Mucosa of descending colon (tissue), 3 donors: ENCODE results near the gene ADGRG1. TPM values are rescaled to one million over a fixed set of nuclear protein-coding genes. Genes with fewer than 3 reads are reported as not detected.

Source experiments
- ATAC-seq: fragments of 200-7000 bp; cut with Tn5 transposase; one replicate; pipeline ENCODE4 v1.9.1; 2020; ENCODE audit warnings: mild to moderate bottlenecking, moderate library complexity
- DNase-seq, 3 donors: peaks; one replicate each; pipeline ENCODE4 v3.0.0-alpha.2; 2020
- H3K36me3 ChIP-seq: fragments of 200-600 bp; one replicate; pipeline ENCODE4 v1.8.0; 2021; ENCODE audit warnings: low read depth, mild to moderate bottlenecking
- H3K4me1 ChIP-seq: fragments of 200-600 bp; one replicate; pipeline ENCODE4 v1.8.0; 2021; ENCODE audit warnings: low read depth, mild to moderate bottlenecking
- H3K4me3 ChIP-seq: fragments of 200-600 bp; one replicate; pipeline ENCODE4 v1.8.0; 2021; ENCODE audit warnings: mild to moderate bottlenecking
- H3K9me3 ChIP-seq: fragments of 200-600 bp; one replicate; pipeline ENCODE4 v1.8.0; 2021; ENCODE audit warnings: mild to moderate bottlenecking
- intact Hi-C, 2 donors: fragments of 100-400 bp; cut with DNase I in 1 of 2; cut with micrococcal nuclease in 1 of 2; formaldehyde crosslinking; loops; one replicate each; pipeline versions ENCODE4 v1.11.0 to v1.11.1; 2022; cut with DNase I, micrococcal nuclease
- total RNA-seq, 3 donors: library from RNA; stranded (reverse); fragmentation: NEBNext Ultra II Directional in 2 of 3; extraction: Animal tissue kit (Norgen Biotek cat#: 25700) in 2 of 3; gene quantifications; one replicate each; pipeline versions ENCODE4 v1.2.1 to v1.2.4, GENCODE V29; 2021 to 2023
- TF ChIP-seq, protein P1 (sequence below): fragments of 200-600 bp; IDR thresholded peaks from one replicate; pipeline ENCODE4 v1.8.0; 2022; ENCODE audit warnings: antibody characterized with exemption, mild to moderate bottlenecking
- donor health status: DM: no; HTN: no; CAD: no; lungs with moderate emphysema.
- donor health status: DM: no; HTN: no; CAD: no.
- donor health status: DM: no; HTN: yes; CAD: no.

ADGRG1 gene
- total RNA-seq, 3 donors from 2014 or later: 37.0 to 104 (median 98.4) TPM

GRCh38 chr16:57697896-57698537, 69.6 kb downstream of the ADGRG1 start:
- Histone ChIP-seq H3K4me1 (no peaks in the 10 kb centered on the region), H3K9me3 (no peaks in the 10 kb centered on the region), H3K4me3 (no peak overlapping the region), H3K36me3 (no peaks in the 10 kb centered on the region)
- DNase-seq (no peak), ATAC-seq (no peak)
- intact Hi-C loops: no loop called here
- TF ChIP-seq, protein P1, sequence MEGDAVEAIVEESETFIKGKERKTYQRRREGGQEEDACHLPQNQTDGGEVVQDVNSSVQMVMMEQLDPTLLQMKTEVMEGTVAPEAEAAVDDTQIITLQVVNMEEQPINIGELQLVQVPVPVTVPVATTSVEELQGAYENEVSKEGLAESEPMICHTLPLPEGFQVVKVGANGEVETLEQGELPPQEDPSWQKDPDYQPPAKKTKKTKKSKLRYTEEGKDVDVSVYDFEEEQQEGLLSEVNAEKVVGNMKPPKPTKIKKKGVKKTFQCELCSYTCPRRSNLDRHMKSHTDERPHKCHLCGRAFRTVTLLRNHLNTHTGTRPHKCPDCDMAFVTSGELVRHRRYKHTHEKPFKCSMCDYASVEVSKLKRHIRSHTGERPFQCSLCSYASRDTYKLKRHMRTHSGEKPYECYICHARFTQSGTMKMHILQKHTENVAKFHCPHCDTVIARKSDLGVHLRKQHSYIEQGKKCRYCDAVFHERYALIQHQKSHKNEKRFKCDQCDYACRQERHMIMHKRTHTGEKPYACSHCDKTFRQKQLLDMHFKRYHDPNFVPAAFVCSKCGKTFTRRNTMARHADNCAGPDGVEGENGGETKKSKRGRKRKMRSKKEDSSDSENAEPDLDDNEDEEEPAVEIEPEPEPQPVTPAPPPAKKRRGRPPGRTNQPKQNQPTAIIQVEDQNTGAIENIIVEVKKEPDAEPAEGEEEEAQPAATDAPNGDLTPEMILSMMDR: no peak

- TF ChIP-seq, protein P1: no peak
- no peaks in the 10 kb centered on the region for H3K9me3 ChIP-seq
- ATAC-seq: no peak
- H3K36me3 ChIP-seq: no peaks in the 10 kb centered on the region
- intact Hi-C loops: no loop called here
- H3K4me1 ChIP-seq: no peaks in the 10 kb centered on the region
- H3K4me3 ChIP-seq: no peak overlapping the region
- DNase-seq: no peak
Observed at GRCh38 chr16:57698812-57699405, 70.5 kb downstream of the ADGRG1 start.

DNA sequence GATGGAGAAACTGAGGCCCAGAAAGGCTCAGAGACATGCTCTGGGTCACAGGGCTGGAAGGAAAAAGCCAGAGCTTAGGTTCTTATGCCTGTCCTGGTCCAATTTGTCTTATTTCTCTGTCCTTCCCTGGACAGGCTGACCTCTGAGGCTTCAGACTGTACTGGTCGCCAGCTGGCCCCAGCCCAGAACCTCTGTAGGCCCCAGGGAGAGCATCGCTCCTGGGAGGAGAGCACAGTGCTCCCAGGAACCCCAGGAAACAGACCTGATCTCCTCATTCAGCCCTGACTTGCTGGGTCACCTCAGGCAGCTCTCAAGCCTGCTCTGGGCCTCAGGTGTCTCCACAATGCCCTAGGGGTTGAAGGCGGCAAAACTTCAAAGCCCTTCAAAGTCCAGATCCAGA, 71.1 kb downstream of the ADGRG1 start:
- no peaks in the 10 kb centered on the region for H3K36me3 ChIP-seq
- no peaks in the 10 kb centered on the region for H3K4me1 ChIP-seq
- no peak for DNase-seq
- ATAC-seq: no peak
- no peaks in the 10 kb centered on the region for H3K9me3 ChIP-seq
- TF ChIP-seq, protein P1: no peak
- H3K4me3 ChIP-seq: no peak overlapping the region
- intact Hi-C loops: no loop called here

GRCh38 chr16:57699899-57700298, 71.5 kb downstream of the ADGRG1 start:
- ATAC-seq: no peak
- DNase-seq: no peak
- Histone ChIP-seq H3K36me3 (no peaks in the 10 kb centered on the region), H3K4me3 (no peak overlapping the region), H3K9me3 (no peaks in the 10 kb centered on the region), H3K4me1 (no peaks in the 10 kb centered on the region)
- intact Hi-C loops: no loop called here
- TF ChIP-seq, protein P1: no peak

GRCh38 chr16:57700781-57701551, 72.5 kb downstream of the ADGRG1 start:
- H3K4me3 ChIP-seq: no peak overlapping the region
- TF ChIP-seq, protein P1: no peak
- ATAC-seq (no peak), DNase-seq (no peak)
- no peaks in the 10 kb centered on the region for H3K4me1 ChIP-seq
- intact Hi-C loops: no loop called here
- no peaks in the 10 kb centered on the region for H3K36me3 ChIP-seq
- no peaks in the 10 kb centered on the region for H3K9me3 ChIP-seq
